ENCODE data around the gene PCED1B.
A peak's percentile ranks its signal among the peaks of the same experiment; 100 is the strongest.
"Not testable (repeated sequence)": the region's sequence is repeated elsewhere in the genome, so short reads cannot be mapped to it uniquely, and the experiment has no call there.

The PCED1B gene

DNA sequence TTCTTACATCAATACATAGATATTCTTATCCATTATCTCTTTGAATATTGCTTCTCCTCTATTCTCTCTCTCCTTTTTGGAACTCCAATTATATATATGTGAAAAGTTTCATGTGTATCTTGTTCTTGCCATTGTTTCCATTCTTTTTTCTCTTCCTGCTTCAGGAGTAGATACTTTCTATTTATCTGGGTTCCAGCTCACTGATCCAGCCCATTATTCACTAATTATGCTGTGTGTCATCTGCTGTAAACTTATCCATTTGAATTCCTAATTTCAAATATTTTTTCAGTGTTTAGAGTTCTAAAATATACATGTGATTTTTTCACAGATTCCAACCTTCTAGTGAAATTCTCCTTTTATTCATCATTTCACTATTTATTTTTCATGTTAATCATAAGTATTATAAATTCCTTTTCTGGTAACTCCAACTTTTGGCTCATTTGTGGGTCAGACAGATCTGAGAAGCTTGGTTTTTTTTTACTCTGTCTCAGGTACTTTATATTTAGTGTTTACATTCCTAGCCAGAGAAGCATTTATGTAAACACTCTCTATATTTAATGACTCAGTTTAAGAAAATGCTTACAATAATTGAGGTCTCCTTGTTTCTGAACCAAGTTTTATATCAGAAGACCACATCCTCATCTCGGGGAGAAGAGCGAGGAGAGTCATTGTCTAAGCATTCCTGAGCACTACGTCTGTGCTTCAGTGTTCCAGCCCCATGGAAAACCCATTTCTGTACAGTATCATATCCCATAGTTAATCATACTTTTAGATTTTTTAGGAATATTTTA lies 16.2 kb downstream of the PCED1B start:
- DNase-seq = no peak

GRCh38 chr12:47097276-47097896 lies 18.0 kb downstream of the PCED1B start:
- DNase-seq = no peak

GRCh38 chr12:47098099-47098498 lies 18.7 kb downstream of the PCED1B start:
- DNase-seq = no peak

- peak; percentile 30 for DNase-seq
These were observed 20.2 kb downstream of the PCED1B start for GRCh38 chr12:47099610-47100009.

- DNase-seq = no peak
These were observed 20.7 kb downstream of the PCED1B start for GRCh38 chr12:47100160-47100559.

- no peak for DNase-seq
These were observed 23.0 kb downstream of the PCED1B start for GRCh38 chr12:47102406-47102805.

- no peak for DNase-seq
These were observed 23.6 kb downstream of the PCED1B start for GRCh38 chr12:47102845-47103651.

- DNase-seq = no peak
These were observed 26.7 kb downstream of the PCED1B start for GRCh38 chr12:47105914-47106674.

GRCh38 chr12:47107446-47107845 lies 28.0 kb downstream of the PCED1B start:
- DNase-seq = no peak

- DNase-seq = peak; percentile 89
These were observed 28.5 kb downstream of the PCED1B start for GRCh38 chr12:47107926-47108325.

- DNase-seq = no peak
These were observed 30.7 kb downstream of the PCED1B start for GRCh38 chr12:47110011-47110541.

DNA sequence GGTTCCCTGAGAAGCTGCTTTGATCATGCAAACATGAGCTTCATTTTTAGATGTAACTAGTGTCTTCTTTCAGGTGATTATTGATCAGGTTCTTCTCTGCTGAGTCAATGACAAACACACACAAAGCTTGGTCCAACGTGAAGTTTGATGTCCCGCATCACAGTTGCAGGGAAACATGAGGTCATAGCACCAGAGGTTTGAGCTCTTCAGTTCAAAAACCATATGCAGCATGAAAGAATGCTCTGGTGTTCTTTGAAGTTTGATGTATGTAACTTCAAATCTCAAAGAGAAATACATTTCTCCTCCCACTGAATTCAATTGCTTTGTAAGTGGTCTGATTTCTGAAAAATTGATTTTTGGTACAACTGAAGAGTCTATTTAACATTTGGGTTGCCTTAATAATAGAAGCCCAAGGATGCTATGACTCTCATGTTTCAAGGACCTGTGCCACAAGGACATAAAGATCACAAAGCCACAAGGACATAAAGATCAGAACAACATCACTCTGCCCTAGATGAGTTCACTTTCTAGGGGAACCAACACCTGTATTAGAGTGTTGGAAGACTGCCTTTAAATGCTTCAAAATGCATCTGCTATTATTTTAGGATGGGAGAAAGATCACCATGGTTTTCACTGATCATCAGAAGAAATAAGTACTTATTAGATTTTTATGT lies 31.4 kb downstream of the PCED1B start:
- DNase-seq = no peak

- DNase-seq = no peak
These were observed 32.0 kb downstream of the PCED1B start for GRCh38 chr12:47111392-47111778.

- DNase-seq = no peak
These were observed 32.4 kb downstream of the PCED1B start for GRCh38 chr12:47111854-47112253.

DNA sequence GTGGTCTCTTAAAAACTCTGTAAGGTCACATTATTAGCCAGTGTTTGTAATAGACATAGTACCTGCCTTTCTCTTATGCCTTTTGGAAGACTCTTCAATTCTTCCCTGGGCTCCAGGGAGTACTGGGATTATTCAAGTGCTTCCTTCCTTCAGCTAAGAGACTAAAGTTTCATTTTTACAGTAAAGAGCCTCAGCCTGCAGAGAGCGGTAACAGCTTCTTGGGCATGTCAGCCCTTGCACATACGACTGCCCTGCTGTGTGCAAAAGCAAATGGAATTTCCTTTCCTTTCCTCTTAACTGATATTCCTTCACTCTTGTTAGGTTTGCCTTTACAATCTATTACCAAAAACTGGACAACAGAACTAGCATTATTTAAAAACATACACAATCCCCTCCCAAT lies 33.3 kb downstream of the PCED1B start:
- no peak for DNase-seq

DNA sequence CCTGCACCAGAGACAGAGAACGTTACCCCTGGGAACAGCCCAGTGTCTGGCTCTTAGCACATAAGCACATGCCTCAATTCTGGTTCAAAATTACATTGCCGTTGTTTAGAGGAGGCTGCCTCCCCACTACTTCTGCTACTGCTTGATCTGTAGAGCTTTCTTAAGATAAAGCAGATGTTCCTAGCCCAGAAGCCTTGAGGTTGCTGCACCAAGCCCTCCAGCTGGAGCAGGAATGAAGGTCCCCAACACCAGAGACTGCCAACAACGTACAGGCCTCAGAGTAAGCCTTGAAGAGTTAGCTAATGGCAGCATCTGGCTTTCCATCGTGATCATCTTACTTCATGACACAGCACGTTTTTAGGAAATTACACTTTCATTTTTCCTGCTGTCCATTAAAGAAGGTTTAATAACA lies 35.1 kb downstream of the PCED1B start:
- DNase-seq = no peak

- not testable (repeated sequence) for DNase-seq
These were observed 37.9 kb downstream of the PCED1B start for GRCh38 chr12:47117305-47117704.

GRCh38 chr12:47120736-47121135 lies 41.3 kb downstream of the PCED1B start:
- no peak for DNase-seq

DNA sequence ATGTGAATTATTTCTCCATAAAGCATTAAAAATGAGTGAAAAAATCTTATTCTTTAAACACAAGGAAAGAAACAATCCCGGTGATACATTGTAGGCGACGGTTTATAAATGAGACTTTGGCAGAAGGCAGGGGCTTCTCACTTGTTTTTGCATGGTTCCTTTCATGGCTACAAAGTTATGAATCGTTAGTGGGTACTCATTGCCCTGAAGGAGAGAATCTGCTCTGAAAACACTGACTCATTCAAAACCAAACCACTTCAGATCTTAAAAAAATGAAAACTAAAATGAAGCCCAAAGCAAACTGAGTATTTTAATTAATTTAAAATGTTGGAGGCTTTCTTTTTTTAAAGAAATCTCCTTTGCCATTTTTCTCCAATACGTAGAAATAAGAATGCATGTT lies 41.7 kb downstream of the PCED1B start:
- no peak for DNase-seq

DNA sequence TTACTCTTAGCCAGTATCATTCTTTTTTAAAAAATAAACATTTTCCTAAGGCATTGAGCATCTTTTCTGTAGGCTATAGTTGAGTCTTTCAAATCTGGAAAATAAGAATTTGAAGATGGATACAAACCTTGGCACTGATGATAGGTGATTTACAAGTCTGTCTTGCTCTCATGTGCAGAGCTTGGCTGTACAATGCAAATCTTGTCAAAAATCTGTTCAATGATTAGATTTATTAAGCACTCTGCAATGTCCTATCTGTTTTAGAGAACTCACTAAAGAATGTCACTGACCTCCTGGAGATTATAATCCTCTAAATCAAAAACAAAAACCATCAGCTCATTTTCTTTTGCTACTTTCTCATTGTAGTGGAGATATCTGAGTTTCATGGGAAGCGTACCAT lies 43.2 kb downstream of the PCED1B start:
- no peak for DNase-seq

GRCh38 chr12:47123730-47124129 lies 44.3 kb downstream of the PCED1B start:
- no peak for DNase-seq

GRCh38 chr12:47124451-47124850 lies 45.0 kb downstream of the PCED1B start:
- DNase-seq = no peak
